ENCODE measurements around the gene KCTD10.

KCTD10 gene

GRCh38 chr12:109460538-109460937 is 16.6 kb downstream of the KCTD10 start:
- peak overlapping the region; percentile 74 for H3K27ac ChIP-seq (replicated peaks)
- no peaks in the 10 kb centered on the region for H3K27me3 ChIP-seq (ENCODE audit: insufficient read depth, poor library complexity, severe bottlenecking)
- H3K4me3 ChIP-seq (replicated peaks; ENCODE audit: insufficient read depth, low read length) = no peak overlapping the region
- no peak for DNase-seq (ENCODE audit: low read depth in 1 of 2, low spot score in 1 of 2)
- no peak for TF ChIP-seq POLR2AphosphoS5 (IDR thresholded peaks at IDR 0.05; ENCODE audit: low read depth)
- TF ChIP-seq SPI1 (IDR thresholded peaks at IDR 0.05; ENCODE audit: borderline replicate concordance, low read depth) = no peak
- TF ChIP-seq CTCF (IDR thresholded peaks at IDR 0.05; ENCODE audit: insufficient read depth, low read length) = no peak
- TF ChIP-seq GABPA (IDR thresholded peaks at IDR 0.05; ENCODE audit: low read depth) = no peak
- TF ChIP-seq REST (IDR thresholded peaks at IDR 0.05; ENCODE audit: insufficient replicate concordance, low read depth) = no peak

GRCh38 chr12:109459247-109459646 is 17.9 kb downstream of the KCTD10 start:
- Histone ChIP-seq H3K27me3 (ENCODE audit: insufficient read depth, poor library complexity, severe bottlenecking) (no peaks in the 10 kb centered on the region), H3K27ac (replicated peaks) (no peak overlapping the region), H3K4me3 (replicated peaks; ENCODE audit: insufficient read depth, low read length) (no peak overlapping the region)
- TF ChIP-seq GABPA (IDR thresholded peaks at IDR 0.05; ENCODE audit: low read depth) = no peak
- no peak for TF ChIP-seq CTCF (IDR thresholded peaks at IDR 0.05; ENCODE audit: insufficient read depth, low read length)
- no peak for TF ChIP-seq SPI1 (IDR thresholded peaks at IDR 0.05; ENCODE audit: borderline replicate concordance, low read depth)
- no peak for TF ChIP-seq POLR2AphosphoS5 (IDR thresholded peaks at IDR 0.05; ENCODE audit: low read depth)
- TF ChIP-seq REST (IDR thresholded peaks at IDR 0.05; ENCODE audit: insufficient replicate concordance, low read depth) = no peak
- DNase-seq (ENCODE audit: low read depth in 1 of 2, low spot score in 1 of 2) = no peak

GRCh38 chr12:109458771-109459208 is 18.3 kb downstream of the KCTD10 start:
- no peak for DNase-seq (ENCODE audit: low read depth in 1 of 2, low spot score in 1 of 2)
- no peak for TF ChIP-seq CTCF (IDR thresholded peaks at IDR 0.05; ENCODE audit: insufficient read depth, low read length)
- TF ChIP-seq POLR2AphosphoS5 (IDR thresholded peaks at IDR 0.05; ENCODE audit: low read depth) = no peak
- TF ChIP-seq GABPA (IDR thresholded peaks at IDR 0.05; ENCODE audit: low read depth) = no peak
- no peak for TF ChIP-seq SPI1 (IDR thresholded peaks at IDR 0.05; ENCODE audit: borderline replicate concordance, low read depth)
- TF ChIP-seq REST (IDR thresholded peaks at IDR 0.05; ENCODE audit: insufficient replicate concordance, low read depth) = no peak
- no peak overlapping the region for H3K4me3 ChIP-seq (replicated peaks; ENCODE audit: insufficient read depth, low read length)
- H3K27me3 ChIP-seq (ENCODE audit: insufficient read depth, poor library complexity, severe bottlenecking) = no peaks in the 10 kb centered on the region
- H3K27ac ChIP-seq (replicated peaks) = no peak overlapping the region

Data from HL-60 (cell line).